ENCODE data around the gene IGF1R. TPM values are rescaled to one million over a fixed set of nuclear protein-coding genes. Genes with fewer than 3 reads are reported as not detected.

The IGF1R gene
- total RNA-seq, 1 experiment from 2014 or later, result 16.3 TPM

DNA sequence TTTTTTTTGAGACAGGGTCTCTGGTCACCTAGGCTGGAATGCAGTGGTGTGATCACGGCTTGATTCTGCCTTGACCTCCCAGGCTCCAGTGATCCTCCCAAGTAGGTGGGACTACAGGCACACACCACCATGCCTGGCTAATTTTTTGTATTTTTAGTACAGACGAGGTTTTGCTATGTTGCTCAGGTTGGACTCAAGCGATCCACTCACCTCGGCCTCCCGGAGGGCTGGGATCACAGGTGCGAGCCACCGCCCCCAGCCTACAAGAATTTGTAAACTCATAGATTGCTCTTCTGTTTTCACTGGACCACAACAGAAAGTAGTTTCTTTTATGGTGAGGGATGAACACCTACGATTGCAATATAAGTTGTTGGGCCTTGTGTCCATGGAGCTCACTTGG lies 7.4 kb downstream of the IGF1R start:
- no peak overlapping the region for H3K27ac ChIP-seq (ENCODE audit: low read depth, low read length)
- no peaks in the 10 kb centered on the region for H3K36me3 ChIP-seq (ENCODE audit: control insufficient read depth in 1 of 2, insufficient read depth in 2 of 2, low read length in 2 of 2)
- ChIA-PET CTCF (no interaction called here), POLR2A (no interaction called here), RAD21 (ENCODE audit: low non-redundant PET in 1 of 2, low total read pairs in 2 of 2, uncharacterized antibody in 2 of 2, unreplicated experiment in 2 of 2) (no interaction called here)
- H3K79me2 ChIP-seq (ENCODE audit: insufficient read depth, low read length), result no peaks in the 10 kb centered on the region
- intact Hi-C loops (cut with micrococcal nuclease), result no loop called here
- no TSS peak for BruUV-seq (replicated peaks)
- no peak for ATAC-seq
- no peaks in the 10 kb centered on the region for H4K20me1 ChIP-seq (ENCODE audit: insufficient read depth)
- TF ChIP-seq EGR1 (IDR thresholded peaks at IDR 0.05; ENCODE audit: low read depth) (no peak), ZBTB33 (IDR thresholded peaks at IDR 0.05; ENCODE audit: extremely low read depth, insufficient replicate concordance, low read length) (no peak), ATF3 (IDR thresholded peaks at IDR 0.05) (no peak), CBX3 (IDR thresholded peaks at IDR 0.05; ENCODE audit: low read depth) (no peak), POLR2A (IDR thresholded peaks at IDR 0.05; ENCODE audit: borderline replicate concordance, extremely low read depth, insufficient read depth, insufficient read length) (no peak), SRF (IDR thresholded peaks at IDR 0.05; ENCODE audit: low read depth) (no peak), RAD21 (IDR thresholded peaks at IDR 0.05; ENCODE audit: low read depth) (no peak), SIN3A (IDR thresholded peaks at IDR 0.05; ENCODE audit: low read depth) (no peak), TCF7L2 (IDR thresholded peaks at IDR 0.05; ENCODE audit: borderline replicate concordance, extremely low read depth, insufficient read depth, insufficient read length) (no peak), POLR2AphosphoS5 (IDR thresholded peaks at IDR 0.05; ENCODE audit: low read depth, low read length) (no peak), EZH2 (IDR thresholded peaks at IDR 0.05) (no peak), FOSL1 (IDR thresholded peaks at IDR 0.05; ENCODE audit: low read depth) (no peak), ELF1 (IDR thresholded peaks at IDR 0.05; ENCODE audit: borderline replicate concordance, low read depth) (no peak), ZNF274 (IDR thresholded peaks at IDR 0.05; ENCODE audit: low read depth, low read length) (no peak), CEBPB (IDR thresholded peaks at IDR 0.05; ENCODE audit: low read depth) (no peak)
- TF ChIP-seq, protein P1, sequence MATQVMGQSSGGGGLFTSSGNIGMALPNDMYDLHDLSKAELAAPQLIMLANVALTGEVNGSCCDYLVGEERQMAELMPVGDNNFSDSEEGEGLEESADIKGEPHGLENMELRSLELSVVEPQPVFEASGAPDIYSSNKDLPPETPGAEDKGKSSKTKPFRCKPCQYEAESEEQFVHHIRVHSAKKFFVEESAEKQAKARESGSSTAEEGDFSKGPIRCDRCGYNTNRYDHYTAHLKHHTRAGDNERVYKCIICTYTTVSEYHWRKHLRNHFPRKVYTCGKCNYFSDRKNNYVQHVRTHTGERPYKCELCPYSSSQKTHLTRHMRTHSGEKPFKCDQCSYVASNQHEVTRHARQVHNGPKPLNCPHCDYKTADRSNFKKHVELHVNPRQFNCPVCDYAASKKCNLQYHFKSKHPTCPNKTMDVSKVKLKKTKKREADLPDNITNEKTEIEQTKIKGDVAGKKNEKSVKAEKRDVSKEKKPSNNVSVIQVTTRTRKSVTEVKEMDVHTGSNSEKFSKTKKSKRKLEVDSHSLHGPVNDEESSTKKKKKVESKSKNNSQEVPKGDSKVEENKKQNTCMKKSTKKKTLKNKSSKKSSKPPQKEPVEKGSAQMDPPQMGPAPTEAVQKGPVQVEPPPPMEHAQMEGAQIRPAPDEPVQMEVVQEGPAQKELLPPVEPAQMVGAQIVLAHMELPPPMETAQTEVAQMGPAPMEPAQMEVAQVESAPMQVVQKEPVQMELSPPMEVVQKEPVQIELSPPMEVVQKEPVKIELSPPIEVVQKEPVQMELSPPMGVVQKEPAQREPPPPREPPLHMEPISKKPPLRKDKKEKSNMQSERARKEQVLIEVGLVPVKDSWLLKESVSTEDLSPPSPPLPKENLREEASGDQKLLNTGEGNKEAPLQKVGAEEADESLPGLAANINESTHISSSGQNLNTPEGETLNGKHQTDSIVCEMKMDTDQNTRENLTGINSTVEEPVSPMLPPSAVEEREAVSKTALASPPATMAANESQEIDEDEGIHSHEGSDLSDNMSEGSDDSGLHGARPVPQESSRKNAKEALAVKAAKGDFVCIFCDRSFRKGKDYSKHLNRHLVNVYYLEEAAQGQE (IDR thresholded peaks at IDR 0.05; ENCODE audit: low read depth), result no peak
- H3K9me3 ChIP-seq (ENCODE audit: control insufficient read depth in 1 of 2, insufficient read depth in 1 of 2, low read depth in 1 of 2, low read length in 2 of 2), result no peaks in the 10 kb centered on the region
- no peak overlapping the region for H3K4me3 ChIP-seq (replicated peaks in 1 of 2; ENCODE audit: low read depth in 1 of 2, low read length in 2 of 2)
- no peak overlapping the region for H3K9ac ChIP-seq (ENCODE audit: low read length)
- H3K4me1 ChIP-seq (ENCODE audit: control insufficient read depth in 1 of 2, insufficient read depth in 2 of 2, low read length in 2 of 2), result no peaks in the 10 kb centered on the region; a peak in 1 of 4 replicates
- H2AFZ ChIP-seq (ENCODE audit: low read depth, low read length, poor library complexity, severe bottlenecking), result no peak overlapping the region
- H3K9me2 ChIP-seq (ENCODE audit: insufficient read depth), result no peaks in the 10 kb centered on the region
- DNase-seq (ENCODE audit: low read depth, low spot score), result no peak
- peaks cover 36% of the 10 kb centered on the region; the same call in 1 of the 2 replicates for H3K27me3 ChIP-seq (ENCODE audit: insufficient read depth, low read length)
- no peak overlapping the region for H3K4me2 ChIP-seq (ENCODE audit: low read length)
